ENCODE measurements around the gene CINP.

The CINP gene

GRCh38 chr14:102345232-102345631 is 17.5 kb downstream of the CINP start:
- Histone ChIP-seq H3K79me1 (replicated peaks; ENCODE audit: low read length, poor library complexity, severe bottlenecking) (peaks cover 3% of the 10 kb centered on the region), H3K23ac (ENCODE audit: low read length in 2 of 2) (no peak overlapping the region), H3K4ac (ENCODE audit: low read depth in 1 of 2, low read length in 2 of 2) (no peak overlapping the region), H3K27ac (ENCODE audit: low read length, poor library complexity, severe bottlenecking) (no peak overlapping the region), H3K4me2 (ENCODE audit: low read length, poor library complexity, severe bottlenecking) (no peak overlapping the region), H4K91ac (ENCODE audit: low read length) (no peak overlapping the region), H3K4me3 (ENCODE audit: insufficient read depth in 1 of 2, low read depth in 1 of 2, low read length in 2 of 2) (no peak overlapping the region), H2BK12ac (ENCODE audit: low read length in 2 of 2) (no peak overlapping the region), H2BK5ac (ENCODE audit: low read depth, low read length, poor library complexity, severe bottlenecking) (no peak overlapping the region), H3K18ac (ENCODE audit: low read depth in 1 of 2, low read length in 2 of 2) (no peak overlapping the region), H2BK120ac (ENCODE audit: low read depth, low read length) (no peak overlapping the region), H3K14ac (ENCODE audit: low read length in 2 of 2) (no peak overlapping the region), H2BK15ac (ENCODE audit: low read depth, poor library complexity, severe bottlenecking) (no peak overlapping the region), H3K9ac (ENCODE audit: low read length) (no peak overlapping the region), H3K36me3 (ENCODE audit: control insufficient read depth in 1 of 2, insufficient read depth in 2 of 2, low read depth in 1 of 2, low read length in 2 of 2) (peaks cover 67 to 88% of the 10 kb centered on the region in 2 experiments), H2AK5ac (ENCODE audit: low read length, severe bottlenecking) (no peak overlapping the region), H3K9me3 (ENCODE audit: control insufficient read depth, low read length) (no peaks in the 10 kb centered on the region), H2AFZ (ENCODE audit: low read depth, low read length) (no peak overlapping the region), H3K4me1 (ENCODE audit: control insufficient read depth, insufficient read depth, low read depth, low read length) (no peaks in the 10 kb centered on the region), H3K27me3 (ENCODE audit: control insufficient read depth in 1 of 2, insufficient read depth in 1 of 2, low read length in 2 of 2) (no peaks in the 10 kb centered on the region), H4K8ac (ENCODE audit: low read length) (no peak overlapping the region)
- 92% methylated on average over 3 of the region's 3 CpGs for WGBS
- no peak for DNase-seq

DNA sequence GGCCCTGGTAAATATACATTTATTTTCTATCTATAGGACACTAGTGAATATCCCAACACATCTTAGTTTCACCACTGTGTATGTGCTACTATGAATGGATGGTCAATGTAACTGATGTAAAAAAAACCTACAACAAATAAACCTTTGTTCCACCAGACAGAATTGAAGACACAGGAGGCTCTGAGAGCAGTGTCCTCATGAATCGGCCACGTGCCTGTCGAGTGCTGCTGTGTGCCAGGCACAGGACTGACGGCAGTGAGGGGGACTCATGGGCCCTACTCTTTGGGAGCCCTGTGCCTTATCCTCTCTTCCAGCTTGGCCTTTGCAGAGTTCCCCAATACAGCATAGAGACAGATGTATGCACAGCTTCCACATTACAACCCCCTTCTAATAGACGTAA is 18.2 kb downstream of the CINP start:
- Histone ChIP-seq H2BK12ac (ENCODE audit: low read length in 2 of 2) (no peak overlapping the region), H2BK15ac (ENCODE audit: low read depth, poor library complexity, severe bottlenecking) (no peak overlapping the region), H3K36me3 (ENCODE audit: control insufficient read depth in 1 of 2, insufficient read depth in 2 of 2, low read depth in 1 of 2, low read length in 2 of 2) (peaks cover 69 to 80% of the 10 kb centered on the region in 2 experiments), H3K4me2 (ENCODE audit: low read length, poor library complexity, severe bottlenecking) (no peak overlapping the region), H2AK5ac (ENCODE audit: low read length, severe bottlenecking) (no peak overlapping the region), H3K9me3 (ENCODE audit: control insufficient read depth, low read length) (no peaks in the 10 kb centered on the region), H3K27me3 (ENCODE audit: control insufficient read depth in 1 of 2, insufficient read depth in 1 of 2, low read length in 2 of 2) (no peaks in the 10 kb centered on the region), H3K14ac (ENCODE audit: low read length in 2 of 2) (no peak overlapping the region), H3K4ac (ENCODE audit: low read depth in 1 of 2, low read length in 2 of 2) (no peak overlapping the region), H4K91ac (ENCODE audit: low read length) (no peak overlapping the region), H3K18ac (ENCODE audit: low read depth in 1 of 2, low read length in 2 of 2) (no peak overlapping the region), H3K9ac (ENCODE audit: low read length) (no peak overlapping the region), H3K4me3 (ENCODE audit: insufficient read depth in 1 of 2, low read depth in 1 of 2, low read length in 2 of 2) (no peak overlapping the region), H2AFZ (ENCODE audit: low read depth, low read length) (no peak overlapping the region), H3K23ac (ENCODE audit: low read length in 2 of 2) (no peak overlapping the region), H3K79me1 (replicated peaks; ENCODE audit: low read length, poor library complexity, severe bottlenecking) (peaks cover 3% of the 10 kb centered on the region), H3K4me1 (ENCODE audit: control insufficient read depth, insufficient read depth, low read depth, low read length) (no peaks in the 10 kb centered on the region), H4K8ac (ENCODE audit: low read length) (no peak overlapping the region), H2BK120ac (ENCODE audit: low read depth, low read length) (no peak overlapping the region), H3K27ac (ENCODE audit: low read length, poor library complexity, severe bottlenecking) (no peak overlapping the region), H2BK5ac (ENCODE audit: low read depth, low read length, poor library complexity, severe bottlenecking) (no peak overlapping the region)
- DNase-seq, result no peak
- over 99% methylated on average over 5 of the region's 5 CpGs for WGBS

GRCh38 chr14:102344084-102344483 is 18.6 kb downstream of the CINP start:
- H3K18ac ChIP-seq (ENCODE audit: low read depth in 1 of 2, low read length in 2 of 2), result no peak overlapping the region
- H4K91ac ChIP-seq (ENCODE audit: low read length), result no peak overlapping the region
- peaks cover 73 to 79% of the 10 kb centered on the region in 2 experiments for H3K36me3 ChIP-seq (ENCODE audit: control insufficient read depth in 1 of 2, insufficient read depth in 2 of 2, low read depth in 1 of 2, low read length in 2 of 2)
- H3K9ac ChIP-seq (ENCODE audit: low read length), result no peak overlapping the region
- H3K9me3 ChIP-seq (ENCODE audit: control insufficient read depth, low read length), result no peaks in the 10 kb centered on the region
- no peak for DNase-seq
- H2BK12ac ChIP-seq (ENCODE audit: low read length in 2 of 2), result no peak overlapping the region
- H3K14ac ChIP-seq (ENCODE audit: low read length in 2 of 2), result no peak overlapping the region
- no peak overlapping the region for H2AFZ ChIP-seq (ENCODE audit: low read depth, low read length)
- H3K4me1 ChIP-seq (ENCODE audit: control insufficient read depth, insufficient read depth, low read depth, low read length), result no peaks in the 10 kb centered on the region
- no peak overlapping the region for H3K4ac ChIP-seq (ENCODE audit: low read depth in 1 of 2, low read length in 2 of 2)
- no peak overlapping the region for H3K4me3 ChIP-seq (ENCODE audit: insufficient read depth in 1 of 2, low read depth in 1 of 2, low read length in 2 of 2)
- H3K27me3 ChIP-seq (ENCODE audit: control insufficient read depth in 1 of 2, insufficient read depth in 1 of 2, low read length in 2 of 2), result no peaks in the 10 kb centered on the region
- peak overlapping the region; percentile 28 for H4K8ac ChIP-seq (ENCODE audit: low read length)
- peaks cover 3% of the 10 kb centered on the region for H3K79me1 ChIP-seq (replicated peaks; ENCODE audit: low read length, poor library complexity, severe bottlenecking)
- H2AK5ac ChIP-seq (ENCODE audit: low read length, severe bottlenecking), result no peak overlapping the region
- H3K23ac ChIP-seq (ENCODE audit: low read length in 2 of 2), result no peak overlapping the region
- no peak overlapping the region for H3K4me2 ChIP-seq (ENCODE audit: low read length, poor library complexity, severe bottlenecking)
- no peak overlapping the region for H3K27ac ChIP-seq (ENCODE audit: low read length, poor library complexity, severe bottlenecking)
- no peak overlapping the region for H2BK15ac ChIP-seq (ENCODE audit: low read depth, poor library complexity, severe bottlenecking)
- 98% methylated on average over 6 of the region's 7 CpGs for WGBS
- H2BK120ac ChIP-seq (ENCODE audit: low read depth, low read length), result no peak overlapping the region
- no peak overlapping the region for H2BK5ac ChIP-seq (ENCODE audit: low read depth, low read length, poor library complexity, severe bottlenecking)

GRCh38 chr14:102342238-102342637 is 20.5 kb downstream of the CINP start:
- H4K8ac ChIP-seq (ENCODE audit: low read length), result no peak overlapping the region

More at GRCh38 chr14:102342238-102342637, 20.5 kb downstream of the CINP start:
- Histone ChIP-seq H4K91ac (ENCODE audit: low read length) (no peak overlapping the region), H3K27me3 (ENCODE audit: control insufficient read depth in 1 of 2, insufficient read depth in 1 of 2, low read length in 2 of 2) (no peaks in the 10 kb centered on the region), H3K4me2 (ENCODE audit: low read length, poor library complexity, severe bottlenecking) (no peak overlapping the region), H3K18ac (ENCODE audit: low read depth in 1 of 2, low read length in 2 of 2) (no peak overlapping the region), H2BK15ac (ENCODE audit: low read depth, poor library complexity, severe bottlenecking) (no peak overlapping the region), H3K4me3 (ENCODE audit: insufficient read depth in 1 of 2, low read depth in 1 of 2, low read length in 2 of 2) (no peak overlapping the region), H3K27ac (ENCODE audit: low read length, poor library complexity, severe bottlenecking) (no peak overlapping the region), H3K9ac (ENCODE audit: low read length) (no peak overlapping the region), H3K9me3 (ENCODE audit: control insufficient read depth, low read length) (no peaks in the 10 kb centered on the region), H3K14ac (ENCODE audit: low read length in 2 of 2) (no peak overlapping the region), H2BK12ac (ENCODE audit: low read length in 2 of 2) (no peak overlapping the region), H2BK120ac (ENCODE audit: low read depth, low read length) (no peak overlapping the region), H2AK5ac (ENCODE audit: low read length, severe bottlenecking) (no peak overlapping the region), H3K4me1 (ENCODE audit: control insufficient read depth, insufficient read depth, low read depth, low read length) (no peaks in the 10 kb centered on the region), H2AFZ (ENCODE audit: low read depth, low read length) (no peak overlapping the region), H3K23ac (ENCODE audit: low read length in 2 of 2) (no peak overlapping the region), H3K79me1 (replicated peaks; ENCODE audit: low read length, poor library complexity, severe bottlenecking) (peaks cover 4% of the 10 kb centered on the region), H2BK5ac (ENCODE audit: low read depth, low read length, poor library complexity, severe bottlenecking) (no peak overlapping the region), H3K36me3 (ENCODE audit: control insufficient read depth in 1 of 2, insufficient read depth in 2 of 2, low read depth in 1 of 2, low read length in 2 of 2) (peaks cover 72 to 75% of the 10 kb centered on the region in 2 experiments), H3K4ac (ENCODE audit: low read depth in 1 of 2, low read length in 2 of 2) (no peak overlapping the region)
- WGBS, result 97% methylated on average over 3 of the region's 5 CpGs
- DNase-seq, result no peak
